Measurements from ENCODE around the gene CCDC158. TPM values are rescaled to one million over a fixed set of nuclear protein-coding genes. Genes with fewer than 3 reads are reported as not detected.

Gene CCDC158
- polyA plus RNA-seq, 3 donors, result not detected

- no peak for DNase-seq
- no peaks in the 10 kb centered on the region for H3K4me1 Mint-ChIP-seq
- Histone ChIP-seq H3K4me3 (replicated peaks in 1 of 3; ENCODE audit: low read depth in 2 of 3, low read length in 3 of 3) (no peak overlapping the region), H3K9me3 (replicated peaks in 1 of 2; ENCODE audit: control insufficient read depth in 1 of 2, insufficient read depth in 1 of 2, low read length in 2 of 2) (no peaks in the 10 kb centered on the region), H3K27me3 (ENCODE audit: control insufficient read depth in 2 of 2, insufficient read depth in 2 of 2, low read length in 2 of 2) (no peaks in the 10 kb centered on the region), H4K20me1 (ENCODE audit: insufficient read depth, low read length) (no peaks in the 10 kb centered on the region), H3K4me2 (replicated peaks; ENCODE audit: extremely low read depth, low read length, poor library complexity, severe bottlenecking) (no peak overlapping the region), H3K79me2 (ENCODE audit: insufficient read depth, low read length) (no peaks in the 10 kb centered on the region), H2AFZ (ENCODE audit: insufficient read depth, low read depth, low read length, poor library complexity, severe bottlenecking) (no peak overlapping the region), H3K27ac (ENCODE audit: low read depth in 1 of 2, low read length in 2 of 2) (no peak overlapping the region), H3K4me1 (ENCODE audit: control insufficient read depth in 1 of 2, insufficient read depth in 2 of 2, low read length in 2 of 2) (no peaks in the 10 kb centered on the region), H3K9ac (ENCODE audit: insufficient read depth, low read length, poor library complexity, severe bottlenecking) (no peak overlapping the region), H3K36me3 (replicated peaks in 1 of 2; ENCODE audit: control insufficient read depth in 1 of 2, insufficient read depth in 2 of 2, low read length in 2 of 2) (no peaks in the 10 kb centered on the region)
- no peak for TF ChIP-seq CTCF (IDR thresholded peaks at IDR 0.05)
- 100% methylated on average over 1 of the region's 1 CpG for WGBS (ENCODE audit: insufficient coverage)
- no peaks in the 10 kb centered on the region for H3K36me3 Mint-ChIP-seq
- H3K27ac Mint-ChIP-seq, result no peak overlapping the region
- no peaks in the 10 kb centered on the region for H3K9me3 Mint-ChIP-seq
- peaks cover 0 to 5% (median 2%) of the 10 kb centered on the region in 3 donors for H3K27me3 Mint-ChIP-seq (ENCODE audit: low read depth in 3 of 3)
- intact Hi-C loops (cut with micrococcal nuclease), result no loop called here
- H3K4me3 Mint-ChIP-seq, result no peak overlapping the region
Observed at GRCh38 chr4:76447393-76447851, 26.5 kb upstream of the CCDC158 start.

- Histone ChIP-seq H3K79me2 (ENCODE audit: insufficient read depth, low read length) (no peaks in the 10 kb centered on the region), H3K36me3 (replicated peaks in 1 of 2; ENCODE audit: control insufficient read depth in 1 of 2, insufficient read depth in 2 of 2, low read length in 2 of 2) (no peaks in the 10 kb centered on the region), H3K9ac (ENCODE audit: insufficient read depth, low read length, poor library complexity, severe bottlenecking) (no peak overlapping the region), H3K9me3 (replicated peaks in 1 of 2; ENCODE audit: control insufficient read depth in 1 of 2, insufficient read depth in 1 of 2, low read length in 2 of 2) (no peaks in the 10 kb centered on the region), H3K4me2 (replicated peaks; ENCODE audit: extremely low read depth, low read length, poor library complexity, severe bottlenecking) (no peak overlapping the region), H3K27me3 (ENCODE audit: control insufficient read depth in 2 of 2, insufficient read depth in 2 of 2, low read length in 2 of 2) (no peaks in the 10 kb centered on the region), H3K27ac (ENCODE audit: low read depth in 1 of 2, low read length in 2 of 2) (no peak overlapping the region), H2AFZ (ENCODE audit: insufficient read depth, low read depth, low read length, poor library complexity, severe bottlenecking) (no peak overlapping the region), H3K4me3 (replicated peaks in 1 of 3; ENCODE audit: low read depth in 2 of 3, low read length in 3 of 3) (no peak overlapping the region), H3K4me1 (ENCODE audit: control insufficient read depth in 1 of 2, insufficient read depth in 2 of 2, low read length in 2 of 2) (no peaks in the 10 kb centered on the region), H4K20me1 (ENCODE audit: insufficient read depth, low read length) (no peaks in the 10 kb centered on the region)
- Mint-ChIP-seq H3K27ac (no peak overlapping the region), H3K36me3 (no peaks in the 10 kb centered on the region), H3K4me3 (no peak overlapping the region), H3K4me1 (no peaks in the 10 kb centered on the region), H3K9me3 (no peaks in the 10 kb centered on the region), H3K27me3 (ENCODE audit: low read depth in 3 of 3) (peaks cover 0 to 1% (median 0%) of the 10 kb centered on the region in 3 donors)
- TF ChIP-seq CTCF (IDR thresholded peaks at IDR 0.05), result no peak
- no peak for DNase-seq
- WGBS (ENCODE audit: insufficient coverage), result no CpG with 5 or more reads among the region's 2 CpGs
- intact Hi-C loops (cut with micrococcal nuclease), result no loop called here
Observed at GRCh38 chr4:76445911-76446310, 25.0 kb upstream of the CCDC158 start.
